Endothelial cell of umbilical vein (primary cell): Measurements from ENCODE around the gene GPR155.

Experiments
- EZH2 ChIP-seq: IDR thresholded peaks from 2 replicates; pipeline ENCODE4 v1.6.1; 2012; ENCODE audit warnings: borderline replicate concordance, low read depth, mild to moderate bottlenecking, moderate library complexity, low read length, inconsistent platforms; ENCODE audit not compliant: severe bottlenecking
- JUN ChIP-seq: IDR thresholded peaks from 2 replicates; pipeline ENCODE4 v1.6.1; 2011; ENCODE audit warnings: borderline replicate concordance, low read depth; ENCODE audit not compliant: insufficient read length, insufficient read depth
- MAX ChIP-seq: IDR thresholded peaks from 2 replicates; pipeline ENCODE4 v1.6.1; 2011; ENCODE audit not compliant: insufficient read depth, insufficient read length
- MYC ChIP-seq: IDR thresholded peaks from one replicate; pipeline ENCODE4 v1.6.1; 2011; ENCODE audit warnings: mild to moderate bottlenecking, low read depth, low read length
- POLR2A ChIP-seq: IDR thresholded peaks from 2 replicates; pipeline ENCODE4 v1.6.1; 2012; ENCODE audit warnings: low read depth, mild to moderate bottlenecking, control low read depth, low read length
- POLR2AphosphoS5 ChIP-seq: IDR thresholded peaks from 2 replicates; pipeline ENCODE4 v1.6.1; 2012; ENCODE audit warnings: low read depth, mild to moderate bottlenecking, control low read depth, low read length, moderate library complexity; ENCODE audit not compliant: insufficient read depth
- TF ChIP-seq, protein P1 (sequence below), 2 donors: IDR thresholded peaks; 1 replicate in 1 of 2; 2 replicates in 1 of 2; pipeline ENCODE4 v1.5.1; 2011; ENCODE audit warnings: low read length in 2 of 2, mild to moderate bottlenecking in 2 of 2, moderate library complexity in 2 of 2, control low read depth in 1 of 2, inconsistent platforms in 1 of 2, low read depth in 1 of 2; ENCODE audit not compliant: insufficient read depth in 1 of 2; ENCODE audit errors: extremely low read depth in 1 of 2

DNA sequence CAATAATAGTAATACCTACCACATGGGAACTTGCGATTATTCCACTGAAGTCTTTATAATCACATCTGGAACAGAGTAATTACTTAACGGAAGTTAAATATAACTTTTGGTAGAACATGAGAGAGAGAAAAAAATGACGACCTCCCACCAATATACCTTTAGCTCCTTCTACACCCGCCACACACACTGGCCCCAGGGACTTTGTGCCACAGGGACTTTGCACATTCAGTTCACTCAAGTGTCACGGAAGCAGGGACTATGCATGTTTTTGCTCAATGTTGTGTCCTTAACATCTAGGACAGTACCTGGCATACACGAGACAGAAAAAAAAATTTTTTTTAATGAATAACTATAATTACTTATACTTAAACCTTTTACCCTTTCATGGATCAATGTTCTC lies 4.0 kb downstream of the GPR155 start:
- TF ChIP-seq, protein P1, sequence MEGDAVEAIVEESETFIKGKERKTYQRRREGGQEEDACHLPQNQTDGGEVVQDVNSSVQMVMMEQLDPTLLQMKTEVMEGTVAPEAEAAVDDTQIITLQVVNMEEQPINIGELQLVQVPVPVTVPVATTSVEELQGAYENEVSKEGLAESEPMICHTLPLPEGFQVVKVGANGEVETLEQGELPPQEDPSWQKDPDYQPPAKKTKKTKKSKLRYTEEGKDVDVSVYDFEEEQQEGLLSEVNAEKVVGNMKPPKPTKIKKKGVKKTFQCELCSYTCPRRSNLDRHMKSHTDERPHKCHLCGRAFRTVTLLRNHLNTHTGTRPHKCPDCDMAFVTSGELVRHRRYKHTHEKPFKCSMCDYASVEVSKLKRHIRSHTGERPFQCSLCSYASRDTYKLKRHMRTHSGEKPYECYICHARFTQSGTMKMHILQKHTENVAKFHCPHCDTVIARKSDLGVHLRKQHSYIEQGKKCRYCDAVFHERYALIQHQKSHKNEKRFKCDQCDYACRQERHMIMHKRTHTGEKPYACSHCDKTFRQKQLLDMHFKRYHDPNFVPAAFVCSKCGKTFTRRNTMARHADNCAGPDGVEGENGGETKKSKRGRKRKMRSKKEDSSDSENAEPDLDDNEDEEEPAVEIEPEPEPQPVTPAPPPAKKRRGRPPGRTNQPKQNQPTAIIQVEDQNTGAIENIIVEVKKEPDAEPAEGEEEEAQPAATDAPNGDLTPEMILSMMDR (IDR thresholded peaks at IDR 0.05; ENCODE audit: extremely low read depth in 1 of 2, insufficient read depth in 1 of 2, low read depth in 1 of 2, low read length in 2 of 2): no peak
- no peak for TF ChIP-seq JUN
- no peak for TF ChIP-seq EZH2
- TF ChIP-seq POLR2A: no peak
- TF ChIP-seq POLR2AphosphoS5: no peak
- TF ChIP-seq MYC: no peak
- TF ChIP-seq MAX: no peak
